Esophagus muscularis mucosa (tissue), 4 donors: Measurements from ENCODE around the gene RFTN1.

Experiments
- CTCF ChIP-seq, 3 experiments: fragments of 200-600 bp in 2 of 3; fragments of 450-650 bp in 1 of 3; sonication (generic) in 2 of 3; IDR thresholded peaks; one replicate each; pipeline ENCODE4 v1.5.1; 2017 to 2019; ENCODE audit warnings: antibody characterized with exemption in 3 of 3, mild to moderate bottlenecking in 2 of 3, moderate library complexity in 1 of 3
- EP300 ChIP-seq: sonication (generic); formaldehyde crosslinking; IDR thresholded peaks from one replicate; pipeline ENCODE4 v1.6.1; 2017; ENCODE audit warnings: antibody characterized with exemption
- POLR2AphosphoS5 ChIP-seq, 2 donors: sonication (generic); formaldehyde crosslinking; IDR thresholded peaks; one replicate each; pipeline ENCODE4 v1.6.1; 2017; ENCODE audit warnings: antibody characterized with exemption in 2 of 2

- TF ChIP-seq CTCF (IDR thresholded peaks at IDR 0.05) (no peak), EP300 (no peak), POLR2AphosphoS5 (IDR thresholded peaks at IDR 0.05) (no peak)
These were observed 210.4 kb downstream of the RFTN1 start for GRCh38 chr3:16303037-16303575.
